Mesodermal cell (in vitro differentiated cells): ENCODE data around the gene DEUP1.
"Not testable (repeated sequence)": the region's sequence is repeated elsewhere in the genome, so short reads cannot be mapped to it uniquely, and the experiment has no call there.

Experiments
- H3K27ac ChIP-seq: 2 replicates; pipeline ENCODE4 v1.7.0; 2013; ENCODE audit warnings: mild to moderate bottlenecking, low read depth, low read length, moderate library complexity; ENCODE audit not compliant: severe bottlenecking
- H3K36me3 ChIP-seq: 2 replicates; pipeline ENCODE4 v1.7.1; 2013; ENCODE audit warnings: mild to moderate bottlenecking, low read length, moderate library complexity; ENCODE audit not compliant: control insufficient read depth, insufficient read depth
- H3K4me1 ChIP-seq: one replicate; pipeline ENCODE4 v1.7.1; 2013; ENCODE audit warnings: mild to moderate bottlenecking, low read length; ENCODE audit not compliant: insufficient read depth, control insufficient read depth, poor library complexity, severe bottlenecking
- H3K4me3 ChIP-seq: 2 replicates; pipeline ENCODE4 v1.7.0; 2013; ENCODE audit warnings: low read length, control low read depth, mild to moderate bottlenecking; ENCODE audit not compliant: insufficient read depth, poor library complexity, severe bottlenecking; ENCODE audit errors: extremely low read depth
- H3K9me3 ChIP-seq: 2 replicates; pipeline ENCODE4 v1.7.1; 2013; ENCODE audit warnings: mild to moderate bottlenecking, low read length, moderate library complexity; ENCODE audit not compliant: control insufficient read depth
- WGBS, 2 experiments: methylation state at CpG; one replicate each; pipeline ENCODE4 v1.1.5; 2013; ENCODE audit warnings: missing lambda C conversion rate in 2 of 2; ENCODE audit not compliant: insufficient coverage in 2 of 2; 5-methylcytosine and 5-hydroxymethylcytosine counted together

The DEUP1 gene

GRCh38 chr11:93314399-93314798 lies 16.1 kb upstream of the DEUP1 start:
- not testable (repeated sequence) for H3K4me1 ChIP-seq, H3K9me3 ChIP-seq, H3K4me3 ChIP-seq, H3K36me3 ChIP-seq, H3K27ac ChIP-seq
- 80 to 100% methylated on average over 1 of the region's 1 CpG for WGBS, 2 experiments

GRCh38 chr11:93319224-93319839 lies 11.2 kb upstream of the DEUP1 start:
- 35 to 100% methylated on average over 1 to 2 of the region's 2 CpGs for WGBS, 2 experiments
- no peak overlapping the region for H3K4me3 ChIP-seq
- no peaks in the 10 kb centered on the region for H3K4me1 ChIP-seq
- no peaks in the 10 kb centered on the region for H3K36me3 ChIP-seq
- no peak overlapping the region for H3K27ac ChIP-seq
- no peaks in the 10 kb centered on the region for H3K9me3 ChIP-seq

- H3K36me3 ChIP-seq, result no peaks in the 10 kb centered on the region
- no peak overlapping the region for H3K4me3 ChIP-seq
- no peaks in the 10 kb centered on the region for H3K9me3 ChIP-seq
- H3K27ac ChIP-seq, result no peak overlapping the region
- H3K4me1 ChIP-seq, result no peaks in the 10 kb centered on the region
These were observed 10.3 kb upstream of the DEUP1 start for GRCh38 chr11:93320230-93320629.

GRCh38 chr11:93322207-93322606 lies 8.3 kb upstream of the DEUP1 start:
- no peak overlapping the region for H3K27ac ChIP-seq
- H3K36me3 ChIP-seq, result no peaks in the 10 kb centered on the region
- H3K4me3 ChIP-seq, result no peak overlapping the region
- H3K4me1 ChIP-seq, result no peaks in the 10 kb centered on the region
- H3K9me3 ChIP-seq, result no peaks in the 10 kb centered on the region
- 80 to 100% methylated on average over 1 of the region's 2 CpGs for WGBS, 2 experiments

GRCh38 chr11:93323747-93324146 lies 6.8 kb upstream of the DEUP1 start:
- no peaks in the 10 kb centered on the region for H3K9me3 ChIP-seq
- WGBS, 2 experiments, result no CpG with 5 or more reads among the region's 1 CpG
- H3K4me3 ChIP-seq, result no peak overlapping the region
- H3K36me3 ChIP-seq, result no peaks in the 10 kb centered on the region
- no peaks in the 10 kb centered on the region for H3K4me1 ChIP-seq
- H3K27ac ChIP-seq, result no peak overlapping the region

- no peaks in the 10 kb centered on the region for H3K36me3 ChIP-seq
- no peaks in the 10 kb centered on the region for H3K4me1 ChIP-seq
- no CpG with 5 or more reads among the region's 3 CpGs for WGBS, 2 experiments
- H3K9me3 ChIP-seq, result no peaks in the 10 kb centered on the region
- H3K4me3 ChIP-seq, result no peak overlapping the region
- H3K27ac ChIP-seq, result no peak overlapping the region
These were observed 6.0 kb upstream of the DEUP1 start for GRCh38 chr11:93324500-93324899.

GRCh38 chr11:93326681-93327080 lies 3.9 kb upstream of the DEUP1 start:
- WGBS, 2 experiments, result 90 to 96% methylated on average over 2 to 3 of the region's 4 CpGs
- H3K27ac ChIP-seq, result no peak overlapping the region
- no peak overlapping the region for H3K4me3 ChIP-seq
- no peaks in the 10 kb centered on the region for H3K9me3 ChIP-seq
- no peaks in the 10 kb centered on the region for H3K36me3 ChIP-seq
- no peaks in the 10 kb centered on the region for H3K4me1 ChIP-seq

GRCh38 chr11:93329936-93330445 lies 551 bp upstream of the DEUP1 start:
- Histone ChIP-seq H3K36me3 (no peaks in the 10 kb centered on the region), H3K4me1 (no peaks in the 10 kb centered on the region), H3K27ac (no peak overlapping the region), H3K9me3 (no peaks in the 10 kb centered on the region), H3K4me3 (peak overlapping the region; percentile 43)
- 5 to 6% methylated on average over 9 of the region's 16 CpGs for WGBS, 2 experiments

GRCh38 chr11:93340223-93340622 lies 9.7 kb downstream of the DEUP1 start:
- no peak overlapping the region for H3K4me3 ChIP-seq
- H3K27ac ChIP-seq, result no peak overlapping the region
- H3K9me3 ChIP-seq, result no peaks in the 10 kb centered on the region
- H3K36me3 ChIP-seq, result no peaks in the 10 kb centered on the region
- WGBS, 2 experiments, result 70 to 80% methylated on average over 2 of the region's 2 CpGs
- H3K4me1 ChIP-seq, result no peaks in the 10 kb centered on the region

- WGBS, 2 experiments, result 80% methylated on average over 1 of the region's 2 CpGs; no CpG with 5 or more reads in 1 of the 2 experiments
- no peaks in the 10 kb centered on the region for H3K9me3 ChIP-seq
- no peak overlapping the region for H3K27ac ChIP-seq
- no peaks in the 10 kb centered on the region for H3K36me3 ChIP-seq
- H3K4me3 ChIP-seq, result no peak overlapping the region
- H3K4me1 ChIP-seq, result no peaks in the 10 kb centered on the region
These were observed 14.4 kb downstream of the DEUP1 start for GRCh38 chr11:93344855-93345333.

- Histone ChIP-seq H3K36me3 (no peaks in the 10 kb centered on the region), H3K4me3 (no peak overlapping the region), H3K4me1 (no peaks in the 10 kb centered on the region), H3K27ac (no peak overlapping the region), H3K9me3 (peaks cover 7% of the 10 kb centered on the region)
- 20 to 50% methylated on average over 1 of the region's 2 CpGs for WGBS, 2 experiments
These were observed 18.4 kb downstream of the DEUP1 start for GRCh38 chr11:93348930-93349329.
